Astrocyte of the hippocampus (primary cell): ENCODE results near the gene PIEZO2.
"Not testable (repeated sequence)": the region's sequence is repeated elsewhere in the genome, so short reads cannot be mapped to it uniquely, and the experiment has no call there.

Experiments
- DNase-seq: peaks from one replicate; pipeline ENCODE4 v3.0.0; 2011; ENCODE audit warnings: low read depth, low spot score

Gene PIEZO2

DNA sequence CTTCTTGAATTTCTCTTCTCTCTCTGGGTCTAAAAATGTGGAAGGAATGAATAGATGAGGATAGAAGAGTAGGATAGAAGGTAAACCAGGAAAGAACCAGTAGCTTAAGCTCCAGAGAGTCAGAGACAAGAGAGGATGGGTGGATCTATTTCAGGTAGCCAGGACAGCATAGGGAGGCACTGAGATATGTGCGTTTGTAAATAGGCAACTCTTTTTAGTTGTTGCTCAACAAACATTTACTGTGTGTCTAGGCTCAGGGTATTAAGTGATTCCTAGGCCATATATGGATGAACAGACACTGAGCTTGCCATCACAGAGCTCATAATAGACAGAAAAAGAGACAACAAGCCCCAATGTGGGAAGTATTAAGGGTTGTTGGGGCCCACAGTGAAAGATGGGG, 463.1 kb downstream of the PIEZO2 start:
- no peak for DNase-seq

DNA sequence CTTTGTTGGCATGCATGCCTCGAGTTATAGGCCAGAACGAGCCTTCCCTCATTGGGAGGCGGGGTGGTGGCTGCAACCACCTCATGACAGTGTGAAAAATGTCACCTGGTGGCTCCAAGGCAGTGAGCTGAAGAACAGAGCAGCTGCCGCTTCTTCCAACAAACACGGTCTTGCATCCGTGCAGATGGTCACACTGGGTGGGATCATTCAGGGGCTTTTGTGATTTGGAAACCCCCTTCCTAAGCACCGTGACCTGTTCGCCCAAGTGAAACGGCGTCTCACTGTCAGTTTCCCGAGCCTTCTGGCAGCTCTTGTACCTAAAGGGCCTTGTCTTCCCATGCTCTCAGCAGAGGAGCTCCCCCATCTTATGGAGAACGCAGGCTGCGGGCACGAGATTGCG, 463.9 kb downstream of the PIEZO2 start:
- no peak for DNase-seq

DNA sequence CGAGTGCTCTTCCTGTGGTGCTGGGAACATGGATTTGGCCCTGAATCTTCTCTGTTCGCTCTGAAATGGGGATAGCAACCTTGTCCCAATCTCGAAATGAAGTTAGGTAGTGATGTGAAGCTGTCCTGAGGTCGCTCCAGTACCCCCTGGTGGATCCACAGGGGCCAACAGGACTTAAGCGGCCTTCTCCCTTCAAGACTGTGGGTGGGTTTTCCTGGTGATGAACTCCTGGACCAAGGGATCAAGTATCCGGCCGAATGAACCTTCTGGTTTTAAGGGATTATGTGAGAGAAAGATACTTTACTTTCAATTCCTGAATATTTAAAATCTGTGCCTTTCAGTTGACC, 467.0 kb downstream of the PIEZO2 start:
- DNase-seq = no peak

DNA sequence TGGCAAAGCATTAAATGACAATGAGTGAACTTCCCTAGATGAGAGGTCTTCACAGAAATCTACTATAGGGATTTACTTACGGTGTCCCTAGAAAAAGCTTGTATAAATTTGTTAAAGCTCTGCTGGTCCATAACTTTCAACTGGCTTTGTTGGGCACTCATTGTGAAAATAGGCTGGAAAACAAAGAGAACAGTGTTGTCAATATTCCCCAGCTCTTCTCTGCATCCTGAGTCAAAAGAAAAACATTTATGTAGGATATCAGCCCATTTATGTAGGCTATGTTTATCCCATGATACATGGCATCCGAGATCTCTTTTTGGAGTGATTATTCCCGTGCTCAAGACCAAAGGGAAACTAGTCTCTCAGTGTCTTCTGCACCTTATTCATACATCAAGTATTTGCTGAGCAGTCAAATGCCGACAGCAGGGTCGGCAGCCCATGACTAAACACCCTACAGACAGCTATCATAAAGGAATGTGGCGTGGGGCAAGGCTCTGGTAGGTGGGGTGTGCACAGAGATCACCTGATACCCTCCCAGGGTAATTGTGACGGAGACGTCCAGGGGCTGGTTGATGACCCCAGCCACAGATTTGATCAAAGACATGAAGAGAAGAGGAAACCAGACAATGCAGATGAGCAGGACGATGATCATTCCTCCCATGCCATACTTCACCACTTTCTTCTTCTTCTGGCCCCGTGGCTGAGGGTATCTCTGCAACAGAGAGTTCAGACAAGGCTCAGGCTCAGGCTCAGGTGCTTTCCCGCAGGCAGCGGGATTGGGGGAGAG, 467.6 kb downstream of the PIEZO2 start:
- DNase-seq = no peak

DNA sequence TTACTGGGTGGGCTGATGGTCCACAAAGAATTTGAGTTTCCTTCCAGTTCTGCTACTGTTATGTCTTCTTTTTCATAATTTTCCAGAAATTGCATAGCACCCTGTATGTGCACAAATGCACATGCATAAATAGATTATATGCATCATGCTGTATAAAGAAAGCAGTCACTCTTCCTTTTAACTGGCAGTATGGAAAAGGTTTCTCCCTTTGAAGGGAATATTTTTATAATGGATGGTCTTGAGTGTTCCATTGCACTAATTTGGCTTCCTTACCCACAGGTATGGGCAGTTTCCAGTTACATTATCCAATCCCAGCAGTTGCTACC, 469.1 kb downstream of the PIEZO2 start:
- no peak for DNase-seq

DNA sequence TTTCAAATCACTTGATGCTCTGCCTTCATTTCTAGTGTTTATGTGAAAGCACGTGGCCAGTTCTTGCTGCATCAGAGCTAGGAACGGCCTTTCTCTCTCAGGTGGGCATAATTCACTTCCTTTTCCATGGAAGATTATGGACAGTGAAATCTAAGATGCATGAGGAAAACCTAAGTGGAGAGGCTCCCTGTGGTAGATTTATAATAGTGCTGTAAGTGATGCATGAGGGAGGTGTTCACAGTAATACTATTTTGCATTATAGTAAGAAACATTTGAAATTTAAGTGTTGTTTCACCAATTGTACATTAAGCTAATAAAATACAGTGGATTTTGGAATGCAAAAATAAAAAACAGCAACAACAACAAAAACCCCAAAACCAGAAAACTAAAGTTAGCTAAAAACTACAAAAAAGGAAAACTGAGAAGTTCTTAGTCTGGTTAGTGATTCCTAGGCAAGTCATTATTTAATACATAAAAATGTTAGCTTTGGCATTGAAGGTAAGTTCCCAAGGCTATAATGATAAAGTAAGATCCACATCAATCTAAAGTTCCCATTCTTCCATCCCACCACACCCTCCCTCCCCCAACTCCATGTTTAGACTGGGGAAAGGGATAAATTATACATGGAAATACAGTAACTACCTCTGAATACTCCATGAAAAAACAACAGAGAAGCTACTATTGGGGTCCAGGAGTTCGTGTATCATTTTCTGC, 469.7 kb downstream of the PIEZO2 start:
- no peak for DNase-seq

DNA sequence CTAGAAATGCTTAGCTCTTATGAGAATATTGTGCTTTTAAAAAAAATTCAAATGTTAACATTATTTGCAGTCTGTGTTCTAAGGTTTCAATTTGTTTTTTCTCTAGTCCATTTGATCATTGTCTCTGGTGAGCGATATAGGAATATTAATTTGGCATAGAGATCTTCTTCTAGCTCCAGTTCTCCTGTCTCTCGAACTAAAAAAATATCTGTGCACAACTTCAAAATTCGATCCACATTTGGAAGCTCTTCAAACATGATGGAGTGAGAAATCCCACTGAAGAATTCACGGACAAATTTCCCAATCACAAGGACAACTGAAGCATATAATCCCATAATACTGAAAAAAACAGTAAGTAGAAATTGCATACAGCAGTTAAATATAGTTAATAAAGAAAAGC, 477.9 kb downstream of the PIEZO2 start:
- no peak for DNase-seq

DNA sequence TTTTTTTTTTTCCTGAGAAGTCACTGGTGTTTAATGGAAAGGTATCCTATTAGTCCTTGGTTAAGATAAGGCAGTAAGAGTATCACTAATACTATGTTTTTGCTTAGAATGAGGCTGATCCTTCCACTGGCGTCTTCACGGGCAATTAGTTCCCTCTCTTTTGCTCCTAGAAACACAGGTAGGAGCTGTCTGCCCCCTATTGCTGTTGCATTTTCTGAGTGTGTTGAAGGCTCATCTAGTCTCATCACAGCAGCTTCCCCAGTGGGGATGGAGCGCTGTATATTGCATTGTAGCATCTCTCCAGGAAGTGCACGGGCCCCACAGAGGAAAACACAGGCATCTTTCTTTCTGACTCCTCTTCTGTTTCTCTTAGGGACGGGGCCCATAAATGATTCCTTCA, 478.5 kb downstream of the PIEZO2 start:
- no peak for DNase-seq

DNA sequence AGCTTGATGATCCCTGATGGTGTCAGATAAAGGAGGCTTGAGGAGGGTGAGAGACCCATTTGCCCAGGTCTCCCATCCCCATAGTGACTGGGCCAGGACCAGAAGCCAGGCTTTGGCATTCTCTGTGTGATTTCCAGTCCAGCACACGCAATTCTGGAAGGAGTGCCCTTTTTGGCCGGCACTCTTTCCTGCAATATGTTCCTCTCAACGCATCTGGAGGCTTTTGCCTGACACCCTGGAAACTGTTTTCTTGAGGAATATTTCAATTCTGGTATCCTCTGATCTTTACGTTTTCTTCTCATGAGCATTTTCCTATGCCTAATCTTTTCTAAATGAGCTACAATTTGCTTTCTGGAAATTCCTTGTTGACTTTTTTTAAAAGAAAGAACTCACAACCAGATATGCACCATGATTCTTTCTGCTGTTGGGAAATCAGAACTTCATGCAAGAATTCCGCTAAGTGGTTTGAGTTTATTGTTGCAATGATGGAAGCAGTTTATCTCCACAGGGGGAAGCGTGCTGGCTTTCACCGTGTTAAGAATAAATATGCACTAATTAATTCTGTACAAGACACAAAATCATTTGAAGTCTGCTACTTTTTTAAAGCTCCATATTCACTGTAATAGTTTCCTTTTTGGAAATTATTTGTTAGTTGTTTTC, 479.8 kb downstream of the PIEZO2 start:
- DNase-seq = no peak

DNA sequence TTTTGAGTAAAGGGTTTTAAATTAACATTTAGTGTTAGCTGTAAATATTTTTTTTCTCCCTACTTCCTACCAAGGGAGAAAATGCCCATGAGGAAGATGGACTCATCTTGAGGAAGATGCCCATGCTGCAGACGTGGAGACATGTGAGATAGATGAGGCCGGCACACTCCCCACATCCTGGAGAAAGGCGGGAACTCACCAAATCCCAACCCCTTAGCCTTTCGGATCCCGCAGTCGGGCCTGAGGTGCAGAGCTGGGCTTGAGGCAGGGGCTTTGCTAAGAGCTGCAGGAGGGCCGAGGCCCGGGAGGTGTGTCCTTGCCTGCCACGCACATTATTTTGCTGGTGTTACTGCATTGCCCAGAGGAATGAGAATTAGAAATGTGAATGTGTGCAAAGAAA, 485.6 kb downstream of the PIEZO2 start:
- no peak for DNase-seq

DNA sequence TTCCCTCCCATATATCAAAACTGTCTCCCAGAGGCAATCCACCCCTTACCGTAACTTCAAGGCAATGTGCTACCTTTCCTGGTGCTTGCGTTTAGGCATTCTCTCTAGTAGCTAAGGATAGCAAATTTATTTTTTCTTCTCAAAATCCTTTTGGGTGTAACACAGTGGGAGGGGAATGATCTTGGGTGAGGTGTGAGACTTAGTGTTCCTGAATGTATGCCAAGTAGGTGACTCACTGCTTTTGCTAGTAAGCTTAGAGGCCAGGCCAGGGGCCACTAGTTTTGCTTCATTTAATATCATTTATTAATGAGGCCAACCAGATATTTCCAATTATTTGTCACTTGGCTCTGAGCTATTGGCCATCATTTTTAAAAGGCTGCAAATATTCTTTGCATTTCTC, 488.1 kb downstream of the PIEZO2 start:
- DNase-seq = peak; percentile 49

DNA sequence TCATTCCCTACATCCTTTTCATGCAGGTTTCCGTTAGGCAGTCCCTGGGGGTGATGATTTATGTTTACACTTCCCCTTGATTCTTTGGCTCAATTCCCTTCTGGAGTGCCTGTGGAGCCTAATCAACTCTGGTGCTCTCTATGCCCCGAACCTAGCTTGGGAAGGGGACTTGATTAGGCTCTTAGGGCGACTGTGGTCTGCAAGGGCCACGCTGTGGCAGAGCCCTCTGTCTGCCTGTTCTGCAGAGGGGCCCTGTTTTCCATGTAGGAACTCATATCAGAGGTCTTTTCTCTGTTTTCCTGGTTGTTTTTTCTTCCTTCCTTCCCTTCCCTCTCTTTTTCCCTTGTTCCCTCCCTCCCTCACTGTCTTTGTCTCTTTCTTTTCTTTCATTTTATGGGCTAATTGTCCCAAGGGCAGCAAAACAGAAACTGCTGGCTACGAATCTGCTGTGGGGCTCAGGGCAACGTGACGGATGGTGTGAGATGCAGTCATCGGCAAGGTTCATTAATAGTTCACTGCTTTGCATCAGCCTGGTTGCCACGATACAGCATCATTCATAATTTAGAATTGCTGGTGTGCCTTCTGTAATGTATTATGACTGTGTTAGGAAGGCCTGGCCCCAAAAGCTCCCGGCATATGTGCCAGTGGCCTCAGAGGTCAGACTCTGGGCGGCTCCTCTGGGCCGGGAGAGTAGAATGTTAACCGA, 489.0 kb downstream of the PIEZO2 start:
- DNase-seq = peak; percentile 34

DNA sequence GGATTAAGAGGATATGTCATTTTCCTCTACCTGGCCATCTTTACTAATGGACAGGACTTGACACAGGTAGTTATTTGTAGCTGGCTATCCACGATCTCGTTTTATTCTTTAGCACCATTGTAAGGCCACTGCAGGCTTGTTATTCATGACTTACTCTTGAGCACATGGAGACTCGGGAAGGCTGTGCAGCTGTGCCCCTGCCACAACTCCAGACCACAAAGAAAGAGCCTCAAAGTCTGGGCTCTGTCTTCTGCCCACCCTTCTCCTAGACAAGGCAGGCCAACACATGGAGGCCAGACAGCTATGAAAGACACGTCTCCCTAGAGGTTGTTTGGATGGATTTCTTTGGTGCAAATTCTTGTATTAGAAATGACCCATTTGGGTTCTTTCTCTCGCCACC, 489.8 kb downstream of the PIEZO2 start:
- DNase-seq = no peak

DNA sequence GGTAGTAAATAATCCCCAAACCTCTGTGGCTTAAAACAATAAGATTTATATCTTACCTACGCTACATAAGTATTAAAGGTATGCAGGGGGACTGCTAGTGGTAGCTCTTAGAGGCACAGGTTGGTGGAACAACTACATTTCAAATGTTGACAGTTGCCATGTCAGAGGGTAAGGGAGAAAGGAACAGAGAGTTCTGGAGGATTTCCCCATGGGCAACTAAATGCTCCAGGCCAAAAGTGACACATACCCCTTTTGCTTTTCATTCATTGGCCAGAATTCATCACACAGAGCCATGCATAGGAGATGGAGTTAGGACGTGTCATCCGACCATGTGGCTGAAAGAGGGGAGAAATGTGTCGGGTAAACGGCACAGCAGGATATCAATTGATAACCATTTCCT, 490.4 kb downstream of the PIEZO2 start:
- DNase-seq = no peak

DNA sequence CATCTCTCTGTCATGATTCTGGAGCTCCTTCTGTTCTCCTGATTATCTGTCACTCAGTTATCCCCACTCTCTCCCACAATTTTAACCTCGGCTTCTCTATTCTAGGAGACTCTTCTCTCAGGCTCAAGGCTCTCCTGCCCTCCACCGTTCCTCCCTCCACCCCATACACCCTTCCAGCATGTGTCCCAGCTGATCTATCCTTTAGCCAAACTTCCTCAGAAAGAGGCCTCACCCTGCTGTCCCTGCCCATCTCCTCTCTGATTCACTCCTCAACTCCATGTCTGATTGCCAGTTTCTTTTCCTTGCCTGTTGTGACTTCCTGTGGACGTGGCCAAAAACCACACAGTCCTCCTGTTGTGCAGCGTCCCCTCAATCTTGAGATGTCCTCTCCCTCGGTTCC, 505.4 kb downstream of the PIEZO2 start:
- not testable (repeated sequence) for DNase-seq

DNA sequence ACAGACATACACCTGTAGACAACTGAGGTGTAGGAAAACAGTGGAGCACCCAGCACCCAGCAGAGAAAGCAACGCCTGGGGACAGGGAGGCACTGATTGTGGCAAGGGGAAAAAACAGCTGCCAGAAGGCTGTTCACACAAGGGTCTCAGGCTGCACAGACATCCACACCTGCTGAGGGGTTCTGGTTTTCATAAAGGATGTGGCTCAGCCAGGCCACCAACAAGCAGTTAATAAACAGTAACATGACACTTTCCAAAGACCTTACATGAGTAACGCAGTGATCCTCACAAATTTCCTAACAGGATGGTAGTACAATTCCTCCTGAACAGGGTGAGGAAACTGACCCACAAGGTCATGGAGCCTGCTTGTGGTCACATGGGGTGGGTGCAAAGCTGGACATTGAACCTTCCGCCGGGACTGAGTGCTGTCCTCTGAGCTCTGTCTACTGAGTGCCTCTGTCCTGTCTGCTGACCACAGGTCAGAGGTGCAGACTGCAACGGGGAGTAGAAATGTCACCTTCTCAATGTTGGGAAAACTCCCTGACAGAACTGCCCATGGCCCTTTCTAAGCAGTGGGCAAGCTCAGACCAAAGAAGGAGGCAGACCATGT, 506.3 kb downstream of the PIEZO2 start:
- DNase-seq = not testable (repeated sequence)

DNA sequence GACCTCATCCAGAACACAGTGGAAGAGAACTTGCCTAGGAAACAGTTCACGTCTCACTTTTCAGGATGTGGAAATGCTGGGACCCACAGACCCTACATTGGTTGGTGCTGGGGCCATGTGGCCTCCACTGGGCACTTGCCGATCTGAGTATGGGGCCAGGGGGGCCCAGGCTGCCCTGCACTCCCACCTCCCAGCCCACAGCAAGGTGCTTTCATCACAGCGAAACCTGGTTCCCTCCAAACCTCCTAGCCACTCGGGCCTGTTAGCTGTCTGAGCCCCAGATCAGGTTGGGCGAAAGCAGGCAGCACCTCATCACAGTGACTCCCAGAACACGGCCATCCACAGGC, 510.9 kb downstream of the PIEZO2 start:
- not testable (repeated sequence) for DNase-seq

DNA sequence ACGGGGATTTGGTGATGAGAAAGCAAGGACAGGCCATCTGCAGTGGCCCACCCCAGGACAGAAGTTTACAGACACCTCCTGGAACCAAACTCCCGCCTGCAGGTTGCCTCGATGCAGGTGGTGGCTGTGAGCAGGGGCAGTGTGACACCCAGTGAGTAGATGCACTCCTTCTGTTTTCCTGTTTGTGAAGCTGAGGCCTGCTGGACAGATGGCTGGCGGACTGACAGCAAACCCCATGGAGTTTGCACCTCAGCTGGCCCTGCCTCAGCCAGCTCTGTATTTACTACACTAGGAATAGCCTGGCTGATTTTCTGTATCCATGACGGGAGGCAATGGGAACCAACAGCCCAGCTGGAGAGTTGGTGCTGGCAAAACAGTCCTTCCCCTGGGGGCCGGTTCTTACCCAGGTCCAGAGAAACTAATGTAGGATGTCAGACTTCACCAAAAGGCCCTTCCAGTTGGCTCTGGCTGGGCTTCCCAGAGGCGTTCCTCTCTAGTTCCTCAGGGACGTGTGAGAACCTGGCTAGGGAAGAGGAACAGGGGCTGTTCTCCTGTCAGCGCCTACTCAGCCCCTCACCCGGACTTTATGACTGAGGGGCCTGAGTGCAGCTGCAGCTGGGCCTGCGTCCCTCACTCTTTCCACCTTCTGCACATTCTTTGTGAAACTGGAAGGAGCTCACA, 511.4 kb downstream of the PIEZO2 start:
- not testable (repeated sequence) for DNase-seq

DNA sequence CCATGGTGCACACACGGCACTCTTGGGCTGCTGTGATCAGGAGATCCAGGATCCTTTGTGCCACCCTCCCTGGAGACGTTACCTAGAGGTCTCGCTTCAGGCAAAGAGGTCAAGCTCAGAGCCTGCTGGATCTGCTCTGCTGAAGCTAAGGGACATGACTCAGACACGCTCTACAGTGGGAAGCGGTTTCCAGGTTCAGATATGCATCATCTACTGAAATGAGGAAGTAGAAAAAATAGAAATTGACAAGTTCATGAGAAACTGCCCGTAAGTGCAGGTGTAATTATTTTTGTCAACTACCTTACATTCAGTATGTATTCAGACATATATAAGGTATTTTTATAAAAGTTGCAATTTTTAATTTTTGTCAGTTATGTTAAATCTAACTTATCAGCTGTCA, 520.3 kb downstream of the PIEZO2 start:
- not testable (repeated sequence) for DNase-seq

DNA sequence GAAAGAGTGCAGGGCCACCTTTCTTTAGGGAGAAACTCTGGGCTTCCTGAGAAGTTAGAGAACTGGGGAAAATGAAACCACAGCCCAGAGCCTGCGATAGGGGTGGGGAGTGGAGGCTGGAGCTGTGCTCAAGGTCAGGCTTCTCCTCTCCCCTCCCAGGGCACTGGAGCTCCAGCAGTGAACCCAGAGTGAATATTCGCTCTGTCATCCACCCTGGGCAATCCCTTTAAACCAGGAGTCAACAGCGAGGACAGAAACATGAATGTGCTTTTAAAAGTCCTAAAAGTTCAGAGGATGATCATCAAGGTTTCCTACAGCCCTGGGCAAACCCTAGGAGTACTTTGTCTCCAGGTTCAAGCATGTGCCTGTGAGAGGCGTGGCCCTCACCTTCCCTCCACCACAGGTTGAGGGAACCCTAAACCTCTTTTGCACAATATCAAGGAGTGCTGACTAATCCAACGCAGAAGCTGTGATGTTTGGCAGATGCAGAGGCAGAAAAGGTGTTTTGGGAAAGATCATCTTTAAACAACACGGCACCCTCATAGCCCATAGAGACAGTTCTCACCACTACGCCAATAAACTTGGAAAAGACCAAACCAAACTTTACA, 522.7 kb downstream of the PIEZO2 start:
- DNase-seq = not testable (repeated sequence)

DNA sequence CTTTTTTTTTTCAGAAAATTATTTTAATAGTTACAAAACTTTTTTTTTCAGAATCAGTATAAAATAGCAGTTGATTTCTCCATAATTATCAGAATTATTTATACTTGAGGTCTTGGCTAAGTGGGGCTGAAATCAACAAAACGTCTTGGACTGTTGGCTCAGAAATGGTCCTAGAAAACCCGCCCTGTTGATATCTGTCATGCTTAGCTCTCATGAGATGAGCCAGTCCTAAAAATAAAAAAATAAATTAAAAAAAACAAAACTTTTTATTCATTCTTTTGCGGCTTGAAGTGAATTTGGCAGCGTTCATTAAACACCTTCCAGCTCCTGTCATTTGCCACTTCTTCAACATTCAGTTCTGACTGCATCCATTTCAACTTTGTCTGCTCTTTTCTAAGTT, 525.8 kb downstream of the PIEZO2 start:
- not testable (repeated sequence) for DNase-seq
